Cortex of kidney (tissue), 1 donor: ENCODE measurements around the gene CASTOR2.
"Not testable (repeated sequence)": the region's sequence is repeated elsewhere in the genome, so short reads cannot be mapped to it uniquely, and the experiment has no call there.

Experiments used
- DNase-seq: peaks from one replicate; lab custom pipeline; 2025; lab: John Stamatoyannopoulos, UW

CASTOR2 gene

DNA sequence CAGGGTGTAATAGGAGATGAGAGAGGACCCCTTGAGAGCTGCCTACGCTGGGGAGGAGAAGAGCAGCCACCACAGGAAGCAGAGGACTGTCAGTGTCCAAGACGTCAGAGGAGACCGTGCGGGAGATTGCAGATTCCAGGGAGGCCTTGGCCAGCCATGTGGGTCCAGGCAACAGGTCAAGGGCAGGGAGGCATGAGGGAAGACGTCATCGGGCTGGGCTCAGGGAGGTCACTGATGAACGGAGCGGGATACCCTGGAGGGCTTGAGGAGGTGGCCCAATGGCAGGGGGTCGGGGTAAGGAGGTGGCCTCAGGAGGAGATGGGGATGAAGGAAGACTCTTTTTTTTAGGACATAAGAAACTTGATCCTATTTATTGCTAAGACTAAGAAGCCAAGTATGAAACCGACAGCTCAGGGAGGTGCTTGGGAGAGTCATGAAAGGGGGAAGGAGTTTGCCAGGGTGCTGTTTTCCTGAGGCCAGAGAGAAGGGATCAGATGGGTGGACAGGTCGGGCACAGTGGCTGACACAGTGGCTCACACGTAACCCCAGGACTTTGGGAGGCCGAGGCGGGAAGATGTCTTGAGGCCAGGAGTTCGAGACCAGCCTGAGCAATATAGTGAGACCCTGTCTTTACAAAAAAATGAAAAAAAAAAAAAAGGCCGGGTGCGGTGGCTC, 30.5 kb downstream of the CASTOR2 start:
- DNase-seq = not testable (repeated sequence)

DNA sequence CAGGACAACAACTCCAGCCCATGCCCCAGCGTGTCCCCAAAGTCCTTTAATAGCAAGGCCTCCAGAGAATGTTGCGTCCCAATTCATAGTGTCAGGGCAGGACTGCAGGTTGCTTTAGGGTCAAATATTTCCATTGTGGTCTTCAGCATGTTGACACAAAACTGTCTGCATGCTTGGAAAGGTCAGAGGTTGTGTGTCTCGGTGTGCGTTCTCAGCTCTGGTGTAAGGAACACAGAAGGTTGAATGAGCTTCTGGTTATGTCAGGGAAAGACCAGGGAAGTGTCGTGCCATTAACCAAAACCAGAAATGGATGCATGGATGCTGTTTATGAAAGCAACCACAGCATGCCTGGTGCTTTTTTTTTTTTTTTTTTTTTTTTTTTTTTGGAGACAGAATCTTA, 31.9 kb downstream of the CASTOR2 start:
- DNase-seq = not testable (repeated sequence)

DNA sequence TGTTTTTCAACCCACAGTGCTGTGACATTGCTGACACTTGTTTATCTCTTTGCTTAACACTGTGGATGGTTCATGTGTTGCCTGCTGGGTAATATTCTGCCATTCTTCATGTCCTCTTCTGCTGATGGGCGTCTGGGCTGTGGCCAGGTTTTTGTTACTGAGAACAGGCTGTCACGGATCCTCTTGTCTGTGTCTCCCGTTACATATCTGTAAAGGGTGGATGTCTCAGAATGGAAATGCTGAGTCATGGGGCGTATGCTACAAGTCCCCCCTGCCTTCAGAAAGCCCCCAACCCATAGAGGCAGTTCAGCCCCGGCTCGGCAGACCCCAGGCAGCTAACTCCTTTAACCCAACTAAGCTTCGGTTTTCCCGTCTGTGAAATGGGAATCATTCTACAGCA, 33.3 kb downstream of the CASTOR2 start:
- not testable (repeated sequence) for DNase-seq

DNA sequence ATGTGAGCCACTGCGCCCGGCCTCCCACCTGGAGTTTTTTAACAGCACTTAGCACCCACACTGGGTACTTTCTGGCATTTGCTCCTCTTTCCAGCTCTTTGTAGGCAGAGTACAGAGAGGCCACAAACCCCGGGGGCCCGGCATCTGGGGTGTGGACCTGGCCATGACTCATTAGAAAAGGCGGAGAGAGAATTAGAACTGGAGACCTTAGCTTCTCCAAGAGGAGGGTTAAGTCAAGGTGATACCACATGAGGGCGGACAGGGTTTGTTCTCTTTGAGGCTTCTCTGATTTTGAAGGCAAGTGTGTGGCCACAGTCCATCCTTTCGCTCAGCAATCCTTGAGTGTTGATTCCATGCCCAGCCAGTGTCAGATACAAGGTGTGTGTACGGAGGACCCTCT, 36.9 kb downstream of the CASTOR2 start:
- DNase-seq = not testable (repeated sequence)

DNA sequence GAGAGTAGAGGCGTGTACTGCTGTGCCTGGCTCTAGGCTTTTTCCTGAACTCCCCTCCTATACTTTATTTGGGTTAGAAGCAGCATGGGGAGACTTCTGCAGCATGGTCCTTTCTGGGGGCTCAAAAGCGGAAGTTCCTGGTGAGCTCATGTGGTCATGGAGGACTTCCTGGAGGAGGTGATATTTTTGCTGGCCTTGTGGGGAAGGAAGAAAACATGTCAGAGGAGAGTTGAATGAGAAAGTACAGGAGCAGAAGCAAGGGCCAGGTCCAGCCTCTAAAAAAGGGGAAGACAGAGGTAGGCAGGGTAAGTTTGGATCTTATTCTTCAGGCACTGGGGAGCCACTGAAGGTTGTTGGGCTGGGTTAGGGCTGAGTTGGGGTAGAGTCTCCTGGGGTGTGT, 45.5 kb downstream of the CASTOR2 start:
- no peak for DNase-seq

DNA sequence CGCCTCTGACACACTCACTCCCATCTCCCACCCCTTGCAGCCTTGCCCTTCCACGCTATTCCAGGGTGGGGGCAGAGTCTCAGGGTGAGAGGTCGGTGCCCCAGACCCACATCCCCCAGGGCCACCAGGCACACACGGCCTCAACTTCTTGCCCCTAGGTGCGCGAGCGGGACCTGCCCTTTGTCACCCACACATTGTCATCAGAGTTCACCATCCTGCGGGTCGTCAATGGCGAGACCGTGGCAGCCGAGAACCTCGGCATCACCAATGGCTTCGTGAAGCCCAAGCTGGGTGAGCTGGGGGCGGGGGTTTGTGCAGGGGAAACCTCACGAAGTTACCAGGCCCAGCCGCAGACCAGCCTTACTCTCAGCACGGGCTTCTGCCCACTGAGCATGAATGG, 53.3 kb downstream of the CASTOR2 start:
- DNase-seq = no peak

DNA sequence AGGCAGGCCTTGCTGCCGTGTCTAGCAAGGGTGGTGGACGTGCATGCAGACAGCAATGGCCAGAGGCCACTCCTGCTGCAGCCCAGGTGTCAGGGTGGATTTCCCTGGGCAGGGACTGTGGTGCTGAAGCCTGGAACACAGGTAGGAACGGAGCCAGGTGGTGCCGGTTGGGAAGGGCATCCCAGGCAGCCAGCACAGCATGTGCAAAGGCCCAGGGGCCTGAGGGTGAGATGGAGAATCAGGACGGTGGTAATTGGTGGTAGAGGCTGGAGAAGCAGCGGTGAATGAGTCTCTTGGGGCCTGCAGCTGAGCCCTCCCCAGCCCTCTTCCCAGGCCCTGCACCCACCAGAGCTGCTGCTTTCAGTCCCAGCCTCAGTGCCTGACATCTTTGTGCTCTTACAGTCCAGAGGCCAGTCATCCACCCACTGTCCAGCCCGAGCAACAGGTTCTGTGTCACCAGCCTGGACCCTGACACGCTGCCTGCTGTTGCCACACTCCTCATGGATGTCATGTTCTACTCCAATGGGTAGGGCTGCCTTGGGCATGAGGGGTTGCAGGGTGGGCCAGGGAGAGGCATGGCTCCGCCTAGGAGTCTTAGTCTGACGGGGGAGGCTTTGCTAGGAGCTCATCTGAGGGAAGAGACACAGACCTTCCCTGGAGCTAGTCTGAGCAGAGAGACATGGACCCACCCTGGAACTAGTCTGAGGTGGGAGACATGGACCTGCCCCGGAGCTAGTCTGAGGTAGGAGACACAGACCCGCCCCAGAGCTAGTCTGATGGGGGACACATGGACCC, 54.3 kb downstream of the CASTOR2 start:
- no peak for DNase-seq

DNA sequence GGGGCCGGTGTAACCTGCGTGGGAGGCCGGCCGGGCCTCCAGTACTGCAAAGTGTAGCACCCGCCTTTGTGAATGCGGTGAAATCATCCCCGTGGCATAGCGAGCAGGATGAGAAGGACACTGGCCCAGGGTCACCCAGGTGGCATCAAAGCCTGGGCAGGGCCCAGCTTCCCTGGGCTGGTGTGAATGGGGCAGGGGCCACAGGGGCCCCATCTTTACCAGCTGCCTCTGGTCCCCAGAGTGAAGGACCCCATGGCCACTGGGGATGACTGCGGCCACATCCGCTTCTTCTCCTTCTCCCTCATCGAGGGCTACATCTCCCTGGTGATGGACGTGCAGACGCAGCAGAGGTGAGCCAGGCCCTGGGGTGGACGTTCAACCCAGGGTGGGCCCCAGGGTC, 55.3 kb downstream of the CASTOR2 start:
- DNase-seq = no peak

DNA sequence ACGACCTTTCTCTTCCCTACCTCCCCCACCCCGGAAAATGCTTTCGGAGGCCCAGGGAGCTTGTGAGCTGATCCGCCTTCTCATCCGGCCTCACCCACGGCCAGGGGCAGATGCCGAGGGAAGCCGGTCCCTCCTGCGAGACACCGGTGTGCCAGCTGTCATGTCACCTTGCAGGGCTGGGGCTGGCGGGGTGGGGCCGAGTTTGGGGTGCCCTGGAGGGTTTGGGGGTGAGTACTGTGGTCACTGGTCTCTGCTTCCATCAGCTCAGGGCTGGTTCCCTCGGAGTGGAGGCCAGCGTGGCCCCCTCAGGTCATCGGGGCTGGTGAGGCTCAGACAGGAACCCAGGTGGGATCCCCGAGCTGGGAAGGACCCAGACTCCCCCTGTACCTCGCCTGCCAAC, 60.4 kb downstream of the CASTOR2 start:
- DNase-seq = no peak

DNA sequence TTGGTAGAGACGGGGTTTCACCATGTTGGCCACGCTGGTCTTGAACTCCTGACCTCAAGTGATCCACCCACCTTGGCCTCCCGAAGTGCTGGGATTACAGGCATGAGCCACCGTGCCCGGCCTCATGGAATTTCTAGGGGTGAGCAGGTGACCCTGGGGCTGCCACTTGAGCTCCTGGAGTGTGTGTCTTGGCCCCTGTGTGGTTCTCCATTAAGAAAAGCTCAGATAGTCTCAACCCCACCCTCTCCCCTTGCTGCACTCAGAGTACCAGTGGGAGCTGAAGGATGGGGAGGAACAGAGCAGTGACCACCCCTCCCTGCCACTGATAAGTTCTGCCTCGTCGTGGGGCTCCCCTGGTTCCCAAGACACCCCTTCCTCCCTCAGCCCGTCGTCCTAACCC, 63.8 kb downstream of the CASTOR2 start:
- no peak for DNase-seq

DNA sequence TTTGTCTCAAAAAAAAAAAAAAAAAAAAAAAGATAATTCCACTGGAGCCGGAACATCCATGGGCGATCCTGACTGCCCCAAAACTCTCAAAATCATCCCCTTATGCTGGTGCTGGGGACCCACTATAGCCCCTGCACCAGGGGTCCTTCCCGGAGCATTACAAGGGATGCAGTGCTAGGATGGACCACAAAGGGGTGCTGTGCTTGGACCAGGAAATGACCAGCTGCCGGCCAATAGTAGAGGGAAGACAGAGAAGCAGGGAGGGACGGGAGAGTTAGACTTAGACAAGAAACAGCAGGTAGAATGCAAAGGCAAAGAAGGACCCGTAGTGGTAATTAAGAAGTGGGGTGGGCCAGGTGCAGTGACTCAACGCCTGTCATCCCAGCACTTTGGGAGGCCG, 68.6 kb downstream of the CASTOR2 start:
- no peak for DNase-seq

DNA sequence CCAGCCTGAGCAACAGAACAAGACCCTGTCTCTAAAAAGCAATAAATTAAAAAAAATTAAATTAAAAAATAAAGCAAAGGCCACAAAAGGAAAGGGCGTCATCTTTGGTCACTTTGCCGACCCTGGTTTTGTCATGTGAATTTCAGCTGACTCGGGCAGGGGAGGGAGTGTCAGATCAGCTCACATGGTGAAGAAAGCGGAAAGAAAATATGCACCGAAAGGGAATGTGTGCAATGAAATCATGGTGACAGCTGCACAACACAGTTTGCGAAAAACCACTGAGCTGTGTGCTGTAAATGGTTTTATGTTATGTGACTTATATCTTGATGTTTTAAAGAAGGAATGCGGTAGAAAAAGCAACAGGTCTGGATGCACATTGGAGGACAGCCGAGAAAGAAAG, 69.3 kb downstream of the CASTOR2 start:
- no peak for DNase-seq

DNA sequence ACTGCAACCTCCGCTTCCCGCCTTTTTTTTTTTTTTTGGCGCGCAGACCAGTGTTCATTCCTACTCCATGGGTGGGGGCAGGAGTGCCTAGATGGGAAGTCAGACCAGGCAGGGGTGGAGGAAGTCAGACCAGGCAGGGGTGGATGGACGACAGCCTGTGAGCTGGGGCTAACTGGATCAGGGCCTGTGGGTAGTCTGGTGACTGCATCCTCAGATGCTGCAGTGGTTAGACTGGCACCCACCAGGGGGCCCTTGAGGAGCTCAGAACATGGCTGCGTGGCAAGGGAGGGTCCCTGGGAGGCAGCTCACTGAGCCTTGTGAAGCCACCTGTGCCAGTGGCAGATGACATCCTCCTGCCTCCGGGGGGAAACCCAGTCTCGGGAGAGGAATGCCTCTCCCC, 74.0 kb downstream of the CASTOR2 start:
- no peak for DNase-seq

DNA sequence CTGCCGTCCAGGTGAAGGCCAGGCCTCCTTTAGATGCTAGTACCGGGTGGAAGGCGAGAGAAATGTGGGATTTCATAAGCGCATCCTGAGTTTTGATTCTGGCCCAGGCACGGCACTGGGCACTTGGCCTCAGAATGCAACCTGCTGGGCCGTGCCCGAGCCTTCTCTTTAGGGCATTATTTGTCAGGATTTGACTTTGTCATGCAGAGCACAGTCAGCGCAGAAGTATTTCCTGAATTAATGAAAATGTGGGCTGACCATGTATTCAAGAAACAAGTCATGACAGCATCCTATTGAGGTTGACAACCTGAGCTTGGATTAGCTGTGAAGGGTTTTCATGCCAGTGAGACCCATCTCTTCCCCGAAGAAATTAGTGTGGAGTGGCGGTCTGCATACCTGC, 74.7 kb downstream of the CASTOR2 start:
- DNase-seq = no peak

DNA sequence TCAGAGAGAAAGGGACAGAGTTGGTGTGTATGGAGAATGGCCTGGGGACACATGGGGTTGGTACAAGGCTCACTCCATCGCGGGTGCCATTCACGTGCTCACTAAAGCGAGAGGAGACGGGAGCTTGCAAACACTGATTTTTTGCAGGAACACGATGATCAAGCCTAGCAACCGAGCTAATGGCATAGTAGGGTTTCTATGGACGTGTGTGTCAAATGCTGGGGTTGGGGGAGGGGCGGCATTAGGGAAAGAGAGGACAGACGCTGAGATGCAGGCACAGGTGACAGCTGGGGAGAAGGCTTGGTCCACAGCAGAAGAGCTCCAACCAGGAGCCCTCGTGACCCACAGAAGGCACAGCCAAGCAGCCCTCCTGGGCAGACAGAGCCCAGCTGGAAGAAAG, 75.2 kb downstream of the CASTOR2 start:
- DNase-seq = no peak

DNA sequence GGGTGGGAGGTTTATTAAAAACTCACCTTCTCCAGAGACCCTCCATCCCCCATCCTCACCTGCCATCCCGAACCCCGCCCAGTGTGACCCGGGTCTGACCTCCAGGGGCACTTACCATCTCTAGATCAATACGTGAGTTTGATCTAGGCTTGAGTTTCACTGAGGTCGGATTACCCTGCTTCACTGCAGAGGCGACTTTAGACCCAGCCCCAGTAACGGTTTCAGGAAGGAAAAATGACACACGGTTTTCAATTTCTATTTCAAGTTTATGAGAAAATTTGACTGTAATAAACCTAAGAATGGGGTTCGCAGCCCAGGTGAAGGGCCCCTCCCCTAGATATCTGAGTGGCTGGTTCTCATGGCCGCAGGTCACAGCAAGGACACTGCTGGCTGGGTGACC, 76.0 kb downstream of the CASTOR2 start:
- DNase-seq = no peak

DNA sequence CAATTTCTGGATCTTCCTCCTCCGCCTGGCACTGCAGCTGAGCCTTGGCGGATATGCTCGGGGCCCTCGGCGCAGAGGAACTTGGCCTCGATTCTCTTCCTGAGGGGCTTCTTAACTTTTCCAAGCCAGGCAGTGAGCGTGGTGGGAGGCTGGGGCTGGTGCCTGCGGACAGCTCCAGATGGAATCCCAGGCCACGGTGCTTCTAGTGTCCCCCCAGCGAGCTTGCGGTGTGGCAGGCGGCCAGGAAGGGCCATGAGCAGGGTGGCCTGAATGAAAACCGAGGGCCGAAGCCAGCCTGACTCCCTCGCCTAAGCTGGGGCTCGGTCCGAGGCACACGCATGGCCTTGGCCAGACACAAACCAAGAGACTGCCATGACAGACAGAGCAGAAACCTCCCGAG, 77.8 kb downstream of the CASTOR2 start:
- no peak for DNase-seq

DNA sequence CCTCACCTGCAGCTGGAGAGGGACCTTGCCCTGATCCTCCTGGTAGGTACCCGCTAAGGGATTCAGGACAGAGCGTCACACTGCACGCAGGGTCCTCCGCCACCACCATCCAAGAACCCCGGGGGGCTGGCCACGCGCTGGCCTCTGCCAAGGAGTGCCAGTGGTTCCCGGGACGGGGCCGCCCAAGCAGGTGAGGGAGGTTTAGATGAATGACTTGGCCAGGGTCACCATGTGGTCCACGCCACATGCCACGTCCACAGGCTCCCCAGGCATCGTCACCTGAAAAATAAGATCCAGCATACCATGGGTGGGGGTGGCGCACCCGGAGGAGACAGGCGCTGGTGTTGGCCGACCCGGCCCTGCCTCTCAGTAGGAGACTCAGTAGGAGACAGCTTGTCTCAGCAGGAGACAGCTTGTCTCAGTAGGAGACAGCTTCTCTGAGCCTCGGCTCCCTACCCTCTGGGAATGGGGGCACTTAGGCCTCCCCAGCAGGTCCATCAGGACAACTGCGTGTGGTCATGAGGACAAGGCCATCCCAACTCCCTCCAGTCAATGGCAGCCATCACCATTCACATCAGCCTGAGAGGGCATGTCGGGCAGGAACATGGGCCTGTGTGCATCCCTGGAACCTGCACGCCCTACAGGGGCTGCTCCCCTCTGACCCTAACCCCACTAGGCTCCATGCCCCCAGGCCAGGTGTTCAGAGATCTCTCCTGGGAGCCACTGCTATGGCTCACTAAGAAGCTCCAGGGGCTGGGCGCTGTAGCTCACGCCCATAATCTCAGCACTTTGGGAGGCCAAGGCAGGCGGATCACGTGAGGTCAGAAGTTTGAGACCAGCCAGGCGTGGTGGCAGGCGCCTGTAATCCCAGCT, 78.6 kb downstream of the CASTOR2 start:
- no peak for DNase-seq

DNA sequence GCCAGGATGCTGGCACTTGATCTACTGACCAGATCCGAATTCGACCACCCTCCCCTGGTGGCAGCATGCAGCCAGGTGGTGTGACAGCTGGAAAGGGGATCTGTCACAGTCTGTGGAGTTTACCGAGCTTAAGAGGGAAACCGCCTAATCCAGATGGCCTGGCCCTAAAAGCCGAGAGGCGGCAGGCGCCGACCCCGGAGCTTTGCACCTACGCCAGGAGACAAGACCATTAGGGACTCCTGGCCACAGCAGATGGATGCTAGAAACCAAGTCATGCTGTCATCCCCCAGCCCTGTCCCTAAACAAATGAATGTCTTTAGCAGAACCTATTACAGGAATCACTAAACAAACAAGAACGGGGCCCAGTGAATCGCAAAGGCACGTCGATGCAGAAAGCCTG, 81.4 kb downstream of the CASTOR2 start:
- DNase-seq = no peak

DNA sequence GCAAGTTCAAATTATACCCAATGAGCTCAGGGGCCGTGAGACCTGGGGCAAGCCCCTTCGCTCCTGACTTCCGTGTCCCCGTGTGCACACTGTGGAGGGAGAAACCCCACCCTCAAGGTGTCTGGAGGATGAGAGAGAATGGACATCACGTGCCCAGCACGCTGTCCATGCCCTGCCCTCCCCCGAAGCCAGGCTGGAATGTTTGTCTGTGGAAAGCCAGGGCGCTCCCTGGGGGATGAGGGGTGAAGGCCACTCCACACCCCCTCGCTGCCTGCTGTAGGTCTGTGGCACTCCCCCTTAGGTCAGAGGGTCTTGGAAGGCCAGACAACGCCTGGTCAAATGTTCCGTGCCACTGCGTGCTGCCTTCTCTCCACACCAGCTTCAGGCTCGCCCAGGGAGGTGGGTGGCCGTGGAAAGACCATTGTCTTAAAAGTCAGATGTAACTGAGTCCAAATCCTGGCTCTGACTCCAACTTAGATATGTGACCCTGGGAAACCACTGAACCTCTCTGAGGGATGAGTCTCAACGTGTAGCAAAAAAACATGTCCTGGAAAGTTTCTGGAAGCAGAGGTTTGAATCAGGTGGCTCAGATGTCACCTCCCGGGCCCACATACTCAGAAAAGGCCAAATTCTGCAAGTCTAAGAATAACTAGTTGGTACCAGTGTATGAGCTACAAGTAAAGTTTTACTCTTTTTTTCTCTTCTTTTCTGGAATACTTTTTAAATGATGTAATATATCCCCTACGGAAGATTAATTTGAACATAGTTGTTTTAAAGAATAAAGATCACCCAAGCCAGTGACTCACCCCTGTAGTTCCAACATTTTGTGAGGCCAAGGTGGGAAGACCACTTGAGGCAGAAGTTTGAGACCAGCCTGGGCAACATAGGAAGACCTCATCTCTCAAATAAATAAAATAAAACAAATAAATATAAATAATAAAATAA, 84.2 kb downstream of the CASTOR2 start:
- DNase-seq = no peak

DNA sequence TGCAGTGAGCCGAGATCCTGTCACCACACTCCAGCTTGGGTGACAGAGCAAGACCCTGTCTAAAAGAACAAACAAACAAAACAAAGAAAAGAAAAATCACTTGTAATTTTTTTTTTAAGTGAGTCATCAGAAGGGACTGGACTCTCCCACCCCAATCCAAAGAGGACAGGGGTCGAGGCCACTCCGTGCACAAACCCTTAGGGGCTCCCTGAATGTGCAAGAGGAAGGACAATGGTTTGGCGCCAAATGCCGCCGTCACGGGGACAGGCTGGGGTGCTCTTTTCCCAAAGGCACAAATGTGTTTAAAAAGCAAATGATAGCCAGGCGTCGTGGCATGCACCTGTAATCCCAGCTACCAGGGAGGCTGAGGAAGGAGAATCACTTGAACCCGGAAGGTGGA, 85.3 kb downstream of the CASTOR2 start:
- DNase-seq = no peak

DNA sequence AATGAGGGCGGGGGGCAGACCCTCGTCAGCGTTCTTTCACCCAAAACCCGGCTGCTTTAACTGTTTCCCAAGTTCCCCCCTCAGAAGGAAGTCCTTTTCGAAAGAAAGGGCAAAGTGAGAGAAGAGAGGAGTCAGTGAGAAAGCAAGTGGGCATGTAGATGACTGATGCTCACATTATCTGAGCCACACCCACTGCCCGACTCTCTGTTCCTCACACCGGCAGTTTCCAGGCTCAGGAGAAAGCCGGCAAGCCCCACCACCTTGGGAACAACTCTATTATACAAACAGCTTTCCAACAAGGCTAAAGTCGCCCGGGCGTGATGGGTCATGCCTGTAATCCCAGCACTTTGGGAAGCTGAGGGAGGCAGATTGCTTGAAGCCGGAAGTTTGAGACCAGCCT, 86.0 kb downstream of the CASTOR2 start:
- no peak for DNase-seq
